ENCODE results near the gene KCNK15.

KCNK15 gene

DNA sequence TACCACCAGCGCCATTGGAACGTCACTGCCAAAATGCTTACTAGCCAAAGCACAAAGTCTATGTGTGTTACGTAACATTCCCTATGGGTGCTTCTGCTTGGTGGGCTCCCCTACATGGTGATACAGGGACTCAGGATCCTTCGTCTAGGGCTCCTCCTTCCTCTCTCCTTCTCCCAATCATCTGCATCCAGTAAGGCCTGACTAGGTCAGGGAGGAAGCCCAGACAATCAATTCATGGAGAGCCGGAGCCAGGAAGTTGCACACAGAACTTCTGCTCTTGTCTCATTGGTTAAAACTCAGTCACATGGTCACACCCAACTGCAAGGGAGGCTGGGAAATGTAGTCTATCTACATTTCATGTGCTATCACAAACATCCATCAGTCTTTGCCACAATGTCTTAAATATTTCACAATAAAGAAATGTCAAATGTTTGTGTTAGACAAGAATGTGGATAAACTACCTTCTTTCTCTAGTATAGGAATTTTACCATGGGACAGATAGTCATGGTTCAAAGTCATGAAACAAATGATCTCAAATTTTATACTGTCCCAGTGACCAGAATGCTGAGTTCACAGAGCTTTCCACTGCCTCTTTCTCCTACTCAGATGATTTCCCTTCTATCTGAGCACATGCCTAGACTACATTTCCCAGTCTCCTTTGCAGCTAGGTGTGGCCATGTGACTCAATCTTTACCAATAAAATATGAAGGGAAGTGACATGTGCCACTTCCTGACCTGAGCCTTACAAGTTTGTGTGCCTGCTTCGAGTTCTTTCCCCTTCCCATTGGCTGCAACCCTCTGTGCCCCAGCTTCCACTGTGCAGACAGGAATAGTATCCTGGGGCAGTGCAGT lies 9.3 kb upstream of the KCNK15 start:
- DNase-seq = peak in 11 of 14 donors; percentile 9 to 61 (median 46)

DNA sequence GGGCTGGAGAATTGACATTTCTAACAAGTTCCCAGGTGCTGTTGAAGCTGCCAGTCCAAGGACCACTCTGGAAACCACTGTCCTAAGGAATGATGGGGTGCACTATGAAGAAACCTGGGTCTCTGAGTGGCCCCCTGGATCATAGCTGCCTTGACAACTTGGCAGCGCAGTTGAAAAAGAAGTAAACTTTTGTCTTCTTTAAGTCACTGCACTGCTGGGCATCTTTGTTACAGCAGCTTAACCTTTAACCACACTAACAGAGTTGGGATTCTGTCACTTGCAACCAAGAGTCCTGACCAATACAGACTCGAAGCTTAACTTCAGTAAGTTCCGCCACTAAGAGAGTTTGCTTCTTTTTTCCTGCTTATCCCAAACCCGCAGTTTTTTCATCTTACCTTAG lies 8.5 kb upstream of the KCNK15 start:
- DNase-seq = no peak

DNA sequence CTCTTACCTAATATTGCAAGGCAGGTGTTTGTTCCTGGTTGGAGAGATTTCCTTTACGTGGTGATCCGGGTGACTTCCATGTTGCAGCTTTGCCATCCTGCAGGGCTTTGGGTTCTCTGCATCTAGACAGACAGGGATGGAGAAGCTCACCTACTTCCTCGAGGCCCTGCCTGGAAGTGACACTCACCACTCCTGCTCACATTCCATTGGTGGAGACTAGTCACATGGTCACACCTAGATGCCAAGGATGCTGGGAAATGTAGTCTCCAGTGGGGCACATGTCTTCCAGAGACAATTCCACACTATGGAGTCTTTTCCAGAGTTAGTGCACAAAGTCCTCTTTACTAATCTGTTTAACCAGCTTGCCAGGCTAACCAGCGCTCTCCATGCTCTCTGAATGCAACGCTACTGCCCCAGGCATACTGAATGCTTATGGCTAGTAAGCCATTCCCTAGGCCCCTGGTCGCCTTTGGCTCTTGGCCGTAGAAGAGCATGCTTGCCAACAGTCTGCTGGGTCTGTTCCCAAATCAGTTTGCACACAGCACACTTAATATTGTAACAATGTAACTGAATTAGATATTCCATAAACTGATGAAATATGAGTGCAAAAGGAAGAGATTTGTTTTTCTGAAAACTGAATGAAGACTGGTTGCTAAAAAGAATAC lies 6.7 kb upstream of the KCNK15 start:
- DNase-seq = peak in 11 of 14 donors; percentile 20 to 76 (median 34)

DNA sequence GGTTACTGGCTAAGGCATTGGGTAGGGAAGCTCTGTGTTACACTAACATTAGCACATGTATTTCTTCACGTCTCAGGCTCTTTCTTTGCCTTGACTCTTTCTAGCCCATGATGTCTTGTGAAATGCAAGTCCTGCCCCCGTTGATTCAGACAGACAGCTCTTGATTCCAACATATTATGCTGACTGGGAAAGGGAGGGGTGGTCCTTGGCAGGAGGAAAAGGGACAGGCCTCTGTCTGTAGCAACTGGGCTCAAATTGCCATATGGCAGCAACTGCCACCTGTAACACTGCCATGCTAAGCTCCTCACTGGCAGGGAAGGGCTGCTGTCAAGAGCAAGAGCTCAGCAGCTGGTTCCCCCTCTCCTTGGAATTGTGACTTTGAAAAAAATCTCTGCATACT lies 5.7 kb upstream of the KCNK15 start:
- no peak for DNase-seq

DNA sequence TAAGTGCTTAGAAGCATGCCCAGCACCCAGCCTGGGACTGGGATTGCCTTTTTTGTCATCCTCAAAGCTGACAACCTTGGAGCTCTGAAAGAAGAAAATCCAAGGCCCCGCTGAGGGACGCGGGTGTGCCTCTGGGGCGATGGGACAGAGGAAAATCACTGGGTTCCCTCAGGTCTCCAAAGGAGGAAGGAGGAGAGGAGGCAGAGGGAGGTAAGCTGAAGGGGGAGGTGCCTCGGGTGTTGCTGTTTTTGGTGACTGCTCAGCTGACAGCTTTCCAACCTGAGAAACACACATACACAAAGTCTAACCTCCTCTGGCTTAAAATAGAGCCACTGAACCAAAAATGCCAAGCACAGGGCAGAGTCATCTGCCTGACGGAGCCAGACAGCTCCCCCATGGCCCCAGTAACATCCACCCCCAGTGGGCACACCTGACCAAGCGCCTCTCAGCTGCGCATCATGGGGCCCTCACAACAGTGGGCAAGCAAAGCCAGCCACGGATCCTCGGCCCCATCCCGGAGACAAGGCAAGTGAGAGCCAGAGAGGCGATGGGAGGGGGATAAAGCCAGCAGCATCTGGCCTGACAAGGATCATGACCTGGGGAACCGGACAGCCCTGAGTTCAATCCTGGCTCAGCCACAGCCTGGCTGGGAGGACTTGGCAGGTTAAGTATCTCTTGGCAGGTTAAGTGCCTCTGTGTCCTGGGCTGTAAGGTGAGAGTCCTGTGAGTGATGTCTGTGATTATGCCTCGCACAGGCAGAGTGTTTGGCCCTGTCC lies 3.2 kb upstream of the KCNK15 start:
- no peak for DNase-seq

DNA sequence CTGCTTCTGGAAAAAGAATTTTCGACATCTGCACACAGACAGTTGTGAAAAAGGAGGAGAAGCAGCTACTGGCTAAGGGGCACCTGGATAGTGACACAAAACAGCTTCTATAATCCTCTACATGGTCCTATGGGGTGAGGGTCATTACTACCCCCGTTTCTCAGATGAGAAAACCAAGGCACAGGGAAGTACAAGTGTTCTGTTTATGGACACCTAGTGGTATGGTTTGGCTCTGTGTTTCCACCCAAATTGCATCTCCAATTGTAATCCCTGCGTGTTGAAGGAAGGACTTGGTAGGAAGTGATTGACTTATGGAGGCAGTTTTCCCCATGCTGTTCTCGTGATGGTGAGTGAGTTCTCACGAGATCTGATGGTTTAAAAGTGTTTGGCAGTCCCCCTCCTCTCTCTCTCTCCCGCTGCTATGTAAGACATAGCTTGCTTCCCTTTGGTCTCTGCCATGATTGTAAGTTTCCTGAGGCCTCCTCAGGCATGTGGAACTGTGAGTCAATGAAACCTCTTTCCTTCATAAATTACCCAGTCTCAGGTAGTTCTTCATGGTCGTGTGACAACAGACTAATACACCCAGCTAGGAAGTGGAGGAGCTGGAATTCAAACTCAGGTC lies 2.5 kb upstream of the KCNK15 start:
- DNase-seq = no peak

DNA sequence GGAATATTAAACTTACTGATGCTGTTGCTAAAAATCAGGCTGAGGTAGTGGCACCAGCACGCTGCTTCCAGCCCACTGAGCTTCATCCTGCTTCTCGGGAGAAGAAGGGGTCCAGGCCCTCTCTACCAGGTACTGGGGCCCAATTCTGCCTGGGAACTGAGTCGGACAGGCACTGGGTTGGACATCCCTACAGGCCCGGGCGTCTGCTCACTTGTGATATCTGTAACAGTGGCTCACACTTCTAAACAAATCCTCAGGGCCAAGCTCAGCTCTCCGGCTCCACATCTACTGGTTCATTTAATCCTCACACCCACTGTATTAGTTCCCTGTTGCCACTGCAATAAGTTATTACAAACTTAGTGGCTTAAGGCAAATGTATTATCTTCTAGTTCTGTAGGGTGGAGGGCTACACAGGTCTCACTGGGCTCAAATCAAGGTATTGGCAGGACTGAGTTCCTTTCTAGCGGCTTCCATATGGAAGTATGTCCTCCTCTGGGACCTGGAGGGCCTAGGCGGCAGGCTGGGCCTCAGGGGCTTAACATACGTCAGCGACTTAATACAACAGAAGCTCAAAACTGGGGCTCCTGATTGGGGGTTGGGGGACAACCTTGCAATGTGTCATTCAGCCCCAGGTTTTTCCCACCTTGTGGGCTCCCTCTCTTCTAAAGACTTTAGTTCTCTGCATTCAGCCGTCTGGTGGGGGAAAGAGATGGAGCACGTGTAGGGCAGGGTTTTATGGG lies 1.6 kb upstream of the KCNK15 start:
- no peak for DNase-seq

DNA sequence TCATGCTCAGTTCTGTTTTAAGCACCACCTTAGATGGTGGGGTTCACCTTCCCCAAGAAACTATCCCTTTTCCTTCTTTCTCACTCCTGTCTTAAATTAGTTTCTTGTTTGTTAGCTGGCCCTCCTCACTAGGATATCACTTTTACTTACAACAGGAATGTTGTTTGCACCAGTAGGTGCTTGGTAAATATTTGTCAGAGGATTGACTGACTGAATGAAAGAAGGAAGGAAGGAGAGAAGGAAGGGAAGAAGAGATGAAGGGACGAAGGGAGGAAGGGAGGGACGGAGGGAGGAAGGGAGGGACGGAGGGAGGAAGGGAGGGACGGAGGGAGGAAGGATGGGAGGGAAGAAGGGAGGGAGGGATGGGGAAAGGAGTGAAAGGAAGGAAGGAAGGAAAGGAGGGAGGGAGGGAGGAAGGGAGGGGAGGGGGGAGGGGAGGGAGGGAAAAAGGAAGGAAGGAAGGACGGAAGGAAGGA lies 505 bp upstream of the KCNK15 start:
- DNase-seq = no peak

DNA sequence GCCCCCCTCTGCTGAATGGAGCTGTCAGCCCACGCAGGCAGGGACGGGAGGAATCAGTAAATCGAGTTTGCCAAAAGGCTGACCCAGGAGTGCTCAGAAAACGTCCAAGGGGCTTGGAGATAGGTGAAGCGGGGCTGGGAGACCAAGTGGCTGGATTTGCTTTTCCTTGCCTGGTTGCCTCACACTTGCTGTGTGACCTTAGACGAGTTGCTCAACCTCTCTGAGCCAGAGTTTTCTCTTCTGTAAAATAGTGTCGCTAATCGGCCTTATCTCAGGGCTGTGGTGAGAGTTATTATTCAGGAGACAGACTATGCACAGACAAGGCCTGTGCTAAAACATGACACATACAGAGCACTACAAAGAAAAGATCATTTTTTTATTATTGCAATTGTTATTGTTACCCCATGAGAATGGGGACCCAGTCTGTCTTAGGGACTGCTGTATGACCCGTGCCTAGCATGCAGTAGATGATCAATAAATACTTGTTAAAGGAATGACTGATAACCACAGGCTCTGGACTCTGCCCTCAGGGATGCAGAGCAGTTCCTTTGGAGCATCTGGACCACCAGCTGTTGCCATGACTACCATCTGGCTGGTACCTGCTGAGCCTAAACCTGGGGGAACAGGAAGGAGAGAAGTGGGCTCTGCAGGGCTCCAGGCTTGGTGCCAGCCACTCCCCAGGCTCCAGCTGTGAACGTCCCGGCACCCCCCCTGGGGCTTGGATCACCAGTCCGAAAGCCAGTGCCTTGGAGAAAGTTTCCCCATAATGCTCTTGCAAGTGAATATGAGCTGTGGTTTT lies 901 bp downstream of the KCNK15 start:
- no peak for DNase-seq

DNA sequence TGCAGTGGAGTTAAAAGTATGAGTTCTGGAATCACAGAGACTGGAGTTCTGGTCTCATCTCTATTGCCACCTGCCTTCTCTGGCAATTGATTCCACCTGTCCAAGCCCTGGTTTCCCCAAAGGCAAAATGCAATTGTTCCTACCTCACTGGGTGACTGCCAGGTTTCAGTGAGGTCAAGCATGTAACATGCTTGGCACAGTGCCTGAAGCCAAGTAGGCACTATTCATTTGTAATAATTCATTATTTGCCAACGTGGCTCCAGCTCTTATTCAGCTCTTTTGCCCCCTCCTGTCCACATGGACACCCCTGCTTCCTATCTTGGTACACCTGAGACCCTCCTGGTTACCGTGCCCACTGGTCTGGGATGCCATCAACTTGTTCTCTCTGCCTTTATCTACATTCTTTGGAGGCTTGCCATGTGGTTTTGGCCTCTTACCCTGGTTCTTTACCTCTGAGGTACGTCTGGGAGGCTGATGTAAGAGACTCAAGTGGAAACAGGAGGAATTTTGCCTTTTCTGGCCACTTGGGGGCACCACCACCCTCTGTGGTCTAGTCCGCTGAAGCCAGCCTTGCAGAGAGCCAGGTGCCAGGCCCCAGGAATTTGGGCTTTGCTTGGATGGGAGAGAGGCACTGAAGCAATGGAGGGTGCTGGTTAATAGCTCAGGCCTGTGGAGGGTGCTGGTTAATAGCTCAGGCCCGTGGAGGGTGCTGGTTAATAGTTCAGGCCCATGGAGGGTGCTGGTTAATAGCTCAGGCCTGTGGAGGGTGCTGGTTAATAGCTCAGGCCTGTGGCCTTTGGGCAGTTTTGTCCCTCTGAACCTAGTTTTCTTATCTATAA lies 1.7 kb downstream of the KCNK15 start:
- peak in 8 of 14 donors; percentile 8 to 55 (median 22) for DNase-seq

DNA sequence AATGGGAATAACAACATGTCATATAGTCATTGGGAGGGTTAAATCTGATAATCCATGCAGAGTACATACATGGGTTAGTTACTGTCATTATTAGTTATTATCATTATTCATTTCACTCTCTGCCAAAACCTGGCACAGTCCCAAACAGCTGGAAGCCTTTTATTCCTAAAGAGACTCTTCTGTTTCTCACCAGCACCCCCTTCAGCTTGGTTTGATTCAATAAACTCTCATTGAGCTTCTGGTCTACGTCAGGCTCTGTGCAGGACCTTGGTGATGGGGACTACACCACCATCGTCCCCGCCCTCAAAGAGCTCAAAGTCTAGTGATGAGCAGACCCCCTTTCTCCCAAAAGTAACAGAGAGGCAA lies 2.3 kb downstream of the KCNK15 start:
- DNase-seq = no peak

DNA sequence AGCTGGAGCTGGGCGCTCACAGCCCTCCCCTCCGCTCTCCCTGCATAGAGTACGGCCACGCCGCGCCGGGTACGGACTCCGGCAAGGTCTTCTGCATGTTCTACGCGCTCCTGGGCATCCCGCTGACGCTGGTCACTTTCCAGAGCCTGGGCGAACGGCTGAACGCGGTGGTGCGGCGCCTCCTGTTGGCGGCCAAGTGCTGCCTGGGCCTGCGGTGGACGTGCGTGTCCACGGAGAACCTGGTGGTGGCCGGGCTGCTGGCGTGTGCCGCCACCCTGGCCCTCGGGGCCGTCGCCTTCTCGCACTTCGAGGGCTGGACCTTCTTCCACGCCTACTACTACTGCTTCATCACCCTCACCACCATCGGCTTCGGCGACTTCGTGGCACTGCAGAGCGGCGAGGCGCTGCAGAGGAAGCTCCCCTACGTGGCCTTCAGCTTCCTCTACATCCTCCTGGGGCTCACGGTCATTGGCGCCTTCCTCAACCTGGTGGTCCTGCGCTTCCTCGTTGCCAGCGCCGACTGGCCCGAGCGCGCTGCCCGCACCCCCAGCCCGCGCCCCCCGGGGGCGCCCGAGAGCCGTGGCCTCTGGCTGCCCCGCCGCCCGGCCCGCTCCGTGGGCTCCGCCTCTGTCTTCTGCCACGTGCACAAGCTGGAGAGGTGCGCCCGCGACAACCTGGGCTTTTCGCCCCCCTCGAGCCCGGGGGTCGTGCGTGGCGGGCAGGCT lies 4.6 kb downstream of the KCNK15 start:
- no peak for DNase-seq

DNA sequence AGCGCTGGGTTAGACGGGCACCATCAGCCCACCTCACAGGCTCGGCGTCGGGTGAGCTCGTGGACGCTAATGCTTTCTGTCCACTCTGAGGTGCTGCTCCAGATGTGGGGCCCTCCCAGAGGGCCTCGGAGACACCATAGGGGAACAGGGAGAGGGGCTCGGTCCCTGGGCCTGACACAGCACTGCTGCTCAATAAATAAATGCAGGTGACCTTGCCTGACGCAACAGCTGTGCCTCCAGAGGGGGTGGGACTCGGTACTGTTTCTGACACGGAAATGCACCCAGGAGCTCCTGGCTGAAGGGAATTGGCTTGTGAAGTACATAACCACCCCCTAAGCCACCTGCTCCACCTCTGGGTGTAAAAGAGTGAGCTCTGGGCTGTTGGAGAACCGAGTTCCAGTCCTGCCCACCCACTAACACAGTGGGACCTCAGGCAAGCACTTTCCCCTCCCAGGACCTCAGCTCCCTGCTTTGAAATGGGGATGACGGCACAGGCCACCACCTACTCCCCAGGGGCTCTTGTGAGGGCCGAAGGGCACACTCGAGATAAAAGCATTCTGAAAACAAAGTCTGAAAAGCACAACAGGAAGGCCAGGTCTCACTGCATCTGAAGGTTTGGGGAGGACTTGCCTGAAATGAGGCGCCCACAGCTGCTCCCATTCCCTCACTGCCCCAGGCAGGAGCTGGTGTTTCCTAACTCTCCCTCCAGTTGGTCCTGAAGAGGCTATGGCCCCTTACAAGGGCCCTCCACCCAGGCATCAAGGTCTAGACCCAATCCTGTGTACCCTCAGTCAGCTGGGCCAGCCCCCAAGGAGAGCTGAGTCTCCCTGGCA lies 6.7 kb downstream of the KCNK15 start:
- no peak for DNase-seq

DNA sequence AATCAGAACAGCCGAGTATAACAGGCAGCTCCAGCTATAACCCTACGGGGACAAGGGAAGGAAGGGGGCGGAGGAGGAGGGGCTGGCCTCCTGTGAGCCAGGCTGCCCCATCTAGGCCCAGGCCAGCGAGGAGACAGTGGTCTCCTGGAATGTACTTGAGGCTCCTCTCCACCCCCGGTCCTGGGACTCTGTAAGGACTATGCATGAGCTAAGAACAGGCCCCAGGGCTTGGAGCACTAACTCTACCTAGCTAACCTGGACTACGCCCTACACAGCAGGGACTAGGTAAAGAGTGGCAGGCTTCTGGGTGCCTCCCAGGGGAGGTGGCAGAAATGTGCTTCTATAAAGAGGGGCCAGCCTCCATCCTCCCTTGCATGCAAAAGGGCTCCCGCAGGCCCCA lies 8.9 kb downstream of the KCNK15 start:
- no peak for DNase-seq

DNA sequence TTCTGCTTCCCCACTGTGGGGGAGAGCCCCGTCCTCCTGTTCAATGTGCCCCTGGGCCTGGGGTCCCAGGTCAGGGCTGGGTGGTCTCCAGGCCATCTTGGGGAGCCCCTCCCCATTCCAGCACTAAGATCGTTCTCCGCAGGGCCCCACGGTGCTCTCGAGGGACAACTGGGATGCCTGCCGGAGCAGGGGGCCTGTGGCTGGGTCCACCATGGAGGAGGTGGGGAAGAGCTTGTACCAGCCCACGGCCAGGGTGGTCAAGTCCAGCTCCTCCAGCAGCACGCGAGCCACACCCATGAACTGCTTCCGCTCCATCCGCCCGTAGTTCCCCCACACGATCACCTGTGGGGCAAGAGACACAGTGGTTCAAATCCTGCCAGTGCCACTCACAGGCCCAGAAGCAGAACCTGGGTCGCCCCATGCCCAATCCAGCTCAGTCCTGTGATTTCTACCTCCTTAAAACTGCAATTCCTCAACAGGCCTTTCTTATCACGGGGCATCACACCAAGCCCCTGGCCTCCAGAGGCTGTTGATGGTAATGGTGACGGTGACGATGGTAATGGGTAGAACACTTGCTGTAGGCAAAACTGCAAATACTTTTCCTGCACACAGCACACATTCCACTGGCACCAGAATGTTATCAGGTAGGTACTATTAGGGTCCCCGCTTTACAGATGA lies 10.5 kb downstream of the KCNK15 start:
- DNase-seq = no peak

DNA sequence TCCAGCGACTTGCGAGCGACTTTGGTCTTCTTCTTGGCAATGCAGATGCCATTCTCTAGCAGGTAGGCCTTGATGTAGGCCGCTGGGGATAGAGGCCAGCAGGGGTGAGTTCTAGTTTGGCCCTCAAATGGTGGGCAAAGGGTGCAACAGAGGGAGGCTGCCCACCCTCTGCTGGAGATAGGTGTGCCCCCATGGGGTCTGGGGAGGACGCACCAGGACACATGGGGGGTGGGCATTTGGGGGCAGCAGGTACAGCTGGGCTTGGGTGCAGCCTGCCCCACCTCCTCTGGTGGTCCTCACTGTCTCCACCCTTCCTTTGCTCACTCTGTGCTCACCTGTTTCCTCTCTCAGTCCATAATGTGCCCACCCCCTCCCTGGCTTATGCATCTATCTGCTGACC lies 11.3 kb downstream of the KCNK15 start:
- DNase-seq = no peak

DNA sequence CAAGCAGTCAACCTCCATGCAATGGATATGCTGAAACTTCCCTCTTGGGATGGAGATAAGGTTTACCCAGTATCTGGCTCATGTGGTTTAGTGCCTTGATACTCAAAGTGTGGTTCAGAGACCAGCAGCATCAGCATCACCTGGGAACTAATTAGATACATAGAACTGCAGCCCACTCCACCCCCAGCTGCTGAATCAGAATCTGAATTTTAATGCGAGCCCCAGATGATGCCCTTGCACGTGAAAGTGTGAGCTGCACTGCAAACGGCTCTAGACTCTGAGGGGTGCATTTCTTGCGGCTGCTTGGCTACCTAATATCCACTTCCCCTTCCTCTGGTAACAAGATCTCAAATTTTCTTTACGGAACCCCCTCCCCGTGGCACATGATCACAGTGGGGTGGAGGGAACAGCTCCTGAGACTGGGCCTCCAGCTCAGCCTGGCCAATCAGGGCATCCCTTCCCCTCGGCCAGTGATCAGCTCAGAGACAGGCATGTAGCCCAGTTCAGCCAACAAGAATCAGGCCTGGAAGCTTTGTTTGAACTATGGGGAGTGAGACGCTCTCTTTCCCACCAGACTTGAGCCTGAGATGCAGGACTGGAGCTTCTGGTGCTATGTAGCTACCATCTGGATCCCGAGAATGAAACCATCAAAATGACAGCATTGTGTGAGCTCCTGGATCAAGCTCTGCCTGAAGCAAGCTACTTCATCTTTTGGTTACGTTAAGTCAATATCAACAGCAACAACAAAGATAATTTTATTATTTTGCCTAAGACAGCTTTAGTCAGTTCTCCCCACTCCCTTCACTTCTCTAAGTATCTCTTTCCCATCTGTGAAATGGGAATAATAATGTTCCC lies 12.8 kb downstream of the KCNK15 start:
- DNase-seq = no peak
